Thoracic aorta (tissue), 2 donors: ENCODE data around the gene MRPL23. TPM values are rescaled to one million over a fixed set of nuclear protein-coding genes. Genes with fewer than 3 reads are reported as not detected.

ENCODE experiments used
- ATAC-seq: fragments of 150-250 bp; one replicate; pipeline ENCODE4 v1.8.0; 2017; ENCODE audit warnings: low read depth; ENCODE audit not compliant: insufficient number of reproducible peaks, low FRiP score
- DNase-seq: peaks from one replicate; pipeline ENCODE4 v3.0.0-alpha.2; 2020; ENCODE audit warnings: low spot score
- H3K27ac ChIP-seq, 2 donors: fragments of 200-600 bp; sonication (generic); 1 replicate in 1 of 2; 2 replicates in 1 of 2; pipeline ENCODE4 v1.5.1; 2016; ENCODE audit warnings: mild to moderate bottlenecking in 2 of 2, moderate library complexity in 2 of 2
- H3K27me3 ChIP-seq: fragments of 200-600 bp; sonication (generic); replicated peaks from 2 replicates; pipeline ENCODE4 v1.6.0; 2016; ENCODE audit warnings: mild to moderate bottlenecking; ENCODE audit not compliant: insufficient read depth
- H3K36me3 ChIP-seq: fragments of 200-600 bp; sonication (generic); one replicate; pipeline ENCODE4 v1.5.1; 2016
- H3K4me1 ChIP-seq, 2 donors: fragments of 200-600 bp; sonication (generic); 1 replicate in 1 of 2; 2 replicates in 1 of 2; pipeline versions ENCODE4 v1.5.1 to v1.6.0; 2016; ENCODE audit warnings: low read depth in 2 of 2, mild to moderate bottlenecking in 1 of 2; ENCODE audit not compliant: control insufficient read depth in 1 of 2
- H3K4me3 ChIP-seq: fragments of 200-600 bp; sonication (generic); 2 replicates; pipeline ENCODE4 v1.5.1; 2016; ENCODE audit warnings: mild to moderate bottlenecking
- H3K9me3 ChIP-seq: fragments of 200-600 bp; sonication (generic); 2 replicates; pipeline ENCODE4 v1.5.1; 2016
- total RNA-seq, 2 donors: library from RNA; depleted of rRNA; stranded (reverse); fragments of >200 nt; gene quantifications; one replicate each; pipeline versions ENCODE4 v1.1.0 to v1.2.3, GENCODE V29; 2016
- TF ChIP-seq, protein P1 (sequence below): fragments of 200-600 bp; sonication (generic); IDR thresholded peaks from one replicate; pipeline ENCODE4 v1.5.1; 2019; ENCODE audit warnings: antibody characterized with exemption

Gene MRPL23
- total RNA-seq, 2 donors from 2014 or later, result 59.8 to 136 TPM

GRCh38 chr11:1943977-1944376, 3.2 kb upstream of the MRPL23 start:
- Histone ChIP-seq H3K27ac (no peak overlapping the region), H3K4me3 (no peak overlapping the region), H3K27me3 (no peaks in the 10 kb centered on the region), H3K9me3 (no peaks in the 10 kb centered on the region), H3K4me1 (peaks cover 0 to 2% of the 10 kb centered on the region in 2 donors), H3K36me3 (no peaks in the 10 kb centered on the region)
- TF ChIP-seq, protein P1, sequence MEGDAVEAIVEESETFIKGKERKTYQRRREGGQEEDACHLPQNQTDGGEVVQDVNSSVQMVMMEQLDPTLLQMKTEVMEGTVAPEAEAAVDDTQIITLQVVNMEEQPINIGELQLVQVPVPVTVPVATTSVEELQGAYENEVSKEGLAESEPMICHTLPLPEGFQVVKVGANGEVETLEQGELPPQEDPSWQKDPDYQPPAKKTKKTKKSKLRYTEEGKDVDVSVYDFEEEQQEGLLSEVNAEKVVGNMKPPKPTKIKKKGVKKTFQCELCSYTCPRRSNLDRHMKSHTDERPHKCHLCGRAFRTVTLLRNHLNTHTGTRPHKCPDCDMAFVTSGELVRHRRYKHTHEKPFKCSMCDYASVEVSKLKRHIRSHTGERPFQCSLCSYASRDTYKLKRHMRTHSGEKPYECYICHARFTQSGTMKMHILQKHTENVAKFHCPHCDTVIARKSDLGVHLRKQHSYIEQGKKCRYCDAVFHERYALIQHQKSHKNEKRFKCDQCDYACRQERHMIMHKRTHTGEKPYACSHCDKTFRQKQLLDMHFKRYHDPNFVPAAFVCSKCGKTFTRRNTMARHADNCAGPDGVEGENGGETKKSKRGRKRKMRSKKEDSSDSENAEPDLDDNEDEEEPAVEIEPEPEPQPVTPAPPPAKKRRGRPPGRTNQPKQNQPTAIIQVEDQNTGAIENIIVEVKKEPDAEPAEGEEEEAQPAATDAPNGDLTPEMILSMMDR, result no peak
- no peak for ATAC-seq
- DNase-seq, result no peak

DNA sequence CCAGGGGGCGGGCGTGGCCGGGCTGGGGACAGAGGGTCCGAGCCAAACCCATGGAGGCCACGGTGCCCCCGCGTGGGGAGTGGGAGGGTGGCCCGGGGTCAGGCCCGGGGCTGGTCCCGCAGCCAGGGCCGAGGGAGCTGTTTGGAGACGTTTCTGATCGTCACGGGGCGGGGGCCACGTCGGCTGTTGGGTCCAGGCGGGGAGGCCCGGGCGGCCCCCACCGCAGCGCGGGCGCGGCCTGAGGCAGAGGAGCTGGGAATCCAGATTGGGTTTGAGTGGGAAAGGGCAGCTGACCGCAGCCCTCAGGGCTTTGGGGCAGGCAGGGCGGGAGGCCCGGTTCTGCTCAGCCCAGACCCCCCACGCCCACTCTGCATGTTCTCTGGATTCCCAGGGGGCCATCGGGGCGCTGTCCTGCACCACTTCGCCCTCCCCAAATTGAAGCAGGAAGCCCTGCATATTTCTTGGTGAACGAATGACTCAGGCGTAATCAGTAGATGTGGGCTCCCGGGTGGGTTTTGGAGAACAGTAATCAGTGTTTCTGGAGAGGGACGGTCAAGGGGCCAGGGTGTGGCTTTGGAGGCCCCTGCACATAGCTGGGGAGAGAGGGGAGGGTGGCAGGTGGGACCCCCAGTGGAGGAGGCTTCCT, 583 bp downstream of the MRPL23 start:
- TF ChIP-seq, protein P1, result no peak
- Histone ChIP-seq H3K27me3 (no peaks in the 10 kb centered on the region), H3K36me3 (no peaks in the 10 kb centered on the region), H3K9me3 (no peaks in the 10 kb centered on the region), H3K4me3 (no peak overlapping the region), H3K27ac (no peak overlapping the region), H3K4me1 (no peaks in the 10 kb centered on the region)
- ATAC-seq, result no peak
- DNase-seq, result no peak

- ATAC-seq (no peak), DNase-seq (no peak)
- H3K36me3 ChIP-seq, result no peaks in the 10 kb centered on the region
Measured at GRCh38 chr11:1948389-1948788, 1.3 kb downstream of the MRPL23 start.

DNA sequence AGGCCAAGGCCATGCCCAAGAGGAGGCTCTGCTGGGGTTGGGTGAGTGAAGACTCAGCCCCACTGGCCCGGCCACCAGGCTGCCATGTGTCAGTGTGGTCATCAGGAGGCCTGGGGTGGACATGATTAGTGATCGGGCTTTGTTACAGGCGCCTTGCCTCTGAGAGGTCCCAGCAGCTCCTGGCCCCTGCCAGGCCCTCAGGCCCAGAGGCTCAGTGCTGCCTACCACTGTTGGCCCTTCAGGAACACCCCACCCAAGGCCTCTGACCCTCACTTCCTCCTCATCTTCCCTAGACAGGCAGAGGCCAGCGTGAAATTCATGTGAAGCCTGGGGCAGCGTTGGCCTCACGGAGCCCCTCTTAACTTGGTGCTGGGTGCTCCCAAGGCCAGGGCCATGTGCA, 2.2 kb downstream of the MRPL23 start:
- Histone ChIP-seq H3K4me3 (no peak overlapping the region), H3K27me3 (no peaks in the 10 kb centered on the region), H3K27ac (no peak overlapping the region), H3K4me1 (no peaks in the 10 kb centered on the region), H3K36me3 (no peaks in the 10 kb centered on the region), H3K9me3 (no peaks in the 10 kb centered on the region)
- TF ChIP-seq, protein P1, result no peak
- ATAC-seq (no peak), DNase-seq (no peak)

More at GRCh38 chr11:1948389-1948788, 1.3 kb downstream of the MRPL23 start:
- TF ChIP-seq, protein P1, result no peak
- no peaks in the 10 kb centered on the region for H3K4me1 ChIP-seq
- no peaks in the 10 kb centered on the region for H3K9me3 ChIP-seq
- no peaks in the 10 kb centered on the region for H3K27me3 ChIP-seq
- no peak overlapping the region for H3K4me3 ChIP-seq
- no peak overlapping the region for H3K27ac ChIP-seq

DNA sequence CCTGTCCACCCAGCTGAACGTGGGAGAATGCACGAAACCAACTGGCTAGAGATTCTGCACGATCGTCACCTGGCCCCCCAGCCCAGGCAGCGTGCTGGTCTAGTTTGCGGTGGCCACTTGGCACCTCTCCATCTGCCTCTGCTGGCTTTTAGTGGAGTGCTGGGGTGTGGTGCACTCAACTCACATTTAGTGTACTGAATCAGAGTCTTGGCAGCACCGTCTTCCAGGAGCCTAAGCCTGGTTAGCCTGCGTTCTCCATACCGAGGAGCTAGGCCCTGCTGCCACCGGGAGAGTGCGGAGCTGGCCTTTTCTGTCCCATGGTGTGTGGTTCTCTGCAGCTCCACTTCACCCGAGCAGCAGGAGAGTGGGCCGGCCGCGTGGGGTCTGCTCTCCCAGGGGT, 2.8 kb downstream of the MRPL23 start:
- ATAC-seq (no peak), DNase-seq (no peak)
- Histone ChIP-seq H3K4me3 (no peak overlapping the region), H3K36me3 (no peaks in the 10 kb centered on the region), H3K9me3 (no peaks in the 10 kb centered on the region), H3K4me1 (no peaks in the 10 kb centered on the region), H3K27ac (no peak overlapping the region), H3K27me3 (no peaks in the 10 kb centered on the region)
- TF ChIP-seq, protein P1, result no peak
